ENCODE measurements around the gene CCND1. TPM values are rescaled to one million over a fixed set of nuclear protein-coding genes. Genes with fewer than 3 reads are reported as not detected.
A peak's percentile ranks its signal among the peaks of the same experiment; 100 is the strongest.

CCND1 gene
- total and polyA plus RNA-seq, 9 of the 15 experiments (the other 6 are each of a cell fraction or from before 2014, with no cell fraction given): 0.04 to 23.3 (median 3.8) TPM

DNA sequence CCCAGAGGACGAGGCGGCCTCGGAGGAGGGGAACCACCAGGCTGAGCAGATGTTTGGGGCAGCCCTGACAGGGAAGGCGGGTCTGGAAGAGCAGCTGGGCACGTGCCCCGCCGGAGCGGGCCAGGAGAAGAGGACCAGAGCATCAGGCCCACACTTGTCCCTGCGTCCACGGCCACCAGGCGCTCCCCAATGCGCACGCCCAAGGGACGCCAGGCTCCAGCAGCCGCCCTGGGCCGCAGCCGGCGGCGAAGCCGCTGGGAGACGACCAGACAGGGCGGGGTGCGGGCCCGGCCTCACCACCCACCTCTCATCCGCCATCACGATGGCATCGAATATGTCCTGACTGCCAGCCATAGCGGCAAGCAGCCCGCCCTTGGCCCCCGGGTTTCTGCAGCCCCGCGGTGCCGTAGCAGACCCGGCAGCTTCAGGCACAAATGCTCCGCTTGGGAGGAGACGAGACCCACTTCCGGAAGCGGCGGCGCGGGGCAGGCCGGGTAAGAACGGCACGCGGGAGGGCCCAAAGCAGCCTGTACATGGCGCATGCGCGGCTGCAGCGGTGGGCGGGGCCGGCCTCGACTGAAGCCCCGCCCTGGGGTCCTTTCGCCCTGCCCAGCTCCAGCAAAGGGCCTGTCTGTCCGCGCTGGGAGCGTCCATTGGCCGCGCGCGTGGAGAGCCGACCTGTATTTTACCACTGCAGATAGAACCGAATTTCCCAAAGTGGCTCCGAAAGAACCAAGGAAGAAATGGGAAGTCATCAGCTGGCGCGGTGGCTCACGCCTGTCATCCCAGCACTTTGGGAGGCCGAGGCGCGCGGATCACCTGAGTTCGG is 34.1 kb downstream of the CCND1 start, which contains the start of gene LTO1 (continued):
- TF ChIP-seq NCOA6 (IDR thresholded peaks at IDR 0.05) (no peak), ZSCAN29 (IDR thresholded peaks at IDR 0.05) (peak; percentile 44; the same call in 1 of the 2 replicates), USF2 (CRISPR knock-in tag; IDR thresholded peaks at IDR 0.05) (peak; percentile 8; the same call in 1 of the 2 replicates), GATAD2A (IDR thresholded peaks at IDR 0.05) (no peak), ARHGAP35 (IDR thresholded peaks at IDR 0.05; ENCODE audit: partially characterized antibody) (no peak), PHF21A (IDR thresholded peaks at IDR 0.05; ENCODE audit: borderline replicate concordance, low read depth) (no peak), ESRRB (CRISPR knock-in tag; IDR thresholded peaks at IDR 0.05; ENCODE audit: borderline replicate concordance) (no peak), GTF2F1 (IDR thresholded peaks at IDR 0.05; ENCODE audit: low read depth, low read length) (no peak), ZNF695 (CRISPR knock-in tag; IDR thresholded peaks at IDR 0.05) (no peak), RUNX1 (IDR thresholded peaks at IDR 0.05; ENCODE audit: low read depth) (no peak), NFIC (IDR thresholded peaks at IDR 0.05) (peak; percentile 4; the same call in 1 of the 2 replicates), LEF1 (IDR thresholded peaks at IDR 0.05) (no peak), SIN3A (IDR thresholded peaks at IDR 0.05; ENCODE audit: borderline replicate concordance in 2 of 2, control insufficient read depth in 1 of 2, low read depth in 2 of 2, low read length in 2 of 2) (peak; percentile 48 to 87; a peak in 3 of 4 replicates), SIX5 (IDR thresholded peaks at IDR 0.05; ENCODE audit: borderline replicate concordance in 1 of 2, insufficient read depth in 1 of 2, low read depth in 1 of 2, low read length in 2 of 2) (no peak), ATF1 (CRISPR knock-in tag; IDR thresholded peaks at IDR 0.05) (no peak), ATF1 (tag; IDR thresholded peaks at IDR 0.05) (peak; percentile 43; the same call in 1 of the 2 replicates), MXI1 (IDR thresholded peaks at IDR 0.05; ENCODE audit: low read depth, low read length) (no peak; the same call in 1 of the 2 replicates), FOXP1 (CRISPR knock-in tag; IDR thresholded peaks at IDR 0.05) (0 out of 2 replicates have a peak, but pooled peaks have one; percentile 16), POLR2G (IDR thresholded peaks at IDR 0.05; ENCODE audit: low read depth, low read length) (peak; percentile 96)
- TF ChIP-seq, protein P1, sequence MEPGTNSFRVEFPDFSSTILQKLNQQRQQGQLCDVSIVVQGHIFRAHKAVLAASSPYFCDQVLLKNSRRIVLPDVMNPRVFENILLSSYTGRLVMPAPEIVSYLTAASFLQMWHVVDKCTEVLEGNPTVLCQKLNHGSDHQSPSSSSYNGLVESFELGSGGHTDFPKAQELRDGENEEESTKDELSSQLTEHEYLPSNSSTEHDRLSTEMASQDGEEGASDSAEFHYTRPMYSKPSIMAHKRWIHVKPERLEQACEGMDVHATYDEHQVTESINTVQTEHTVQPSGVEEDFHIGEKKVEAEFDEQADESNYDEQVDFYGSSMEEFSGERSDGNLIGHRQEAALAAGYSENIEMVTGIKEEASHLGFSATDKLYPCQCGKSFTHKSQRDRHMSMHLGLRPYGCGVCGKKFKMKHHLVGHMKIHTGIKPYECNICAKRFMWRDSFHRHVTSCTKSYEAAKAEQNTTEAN (CRISPR knock-in tag; IDR thresholded peaks at IDR 0.05): 0 out of 2 replicates have a peak, but pooled peaks have one; percentile 76
- TF ChIP-seq, protein P2, sequence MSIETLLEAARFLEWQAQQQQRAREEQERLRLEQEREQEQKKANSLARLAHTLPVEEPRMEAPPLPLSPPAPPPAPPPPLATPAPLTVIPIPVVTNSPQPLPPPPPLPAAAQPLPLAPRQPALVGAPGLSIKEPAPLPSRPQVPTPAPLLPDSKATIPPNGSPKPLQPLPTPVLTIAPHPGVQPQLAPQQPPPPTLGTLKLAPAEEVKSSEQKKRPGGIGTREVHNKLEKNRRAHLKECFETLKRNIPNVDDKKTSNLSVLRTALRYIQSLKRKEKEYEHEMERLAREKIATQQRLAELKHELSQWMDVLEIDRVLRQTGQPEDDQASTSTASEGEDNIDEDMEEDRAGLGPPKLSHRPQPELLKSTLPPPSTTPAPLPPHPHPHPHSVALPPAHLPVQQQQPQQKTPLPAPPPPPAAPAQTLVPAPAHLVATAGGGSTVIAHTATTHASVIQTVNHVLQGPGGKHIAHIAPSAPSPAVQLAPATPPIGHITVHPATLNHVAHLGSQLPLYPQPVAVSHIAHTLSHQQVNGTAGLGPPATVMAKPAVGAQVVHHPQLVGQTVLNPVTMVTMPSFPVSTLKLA (conservative IDR thresholded peaks at IDR 0.05): peak; percentile 62 to 87
- TF ChIP-seq, protein P3, sequence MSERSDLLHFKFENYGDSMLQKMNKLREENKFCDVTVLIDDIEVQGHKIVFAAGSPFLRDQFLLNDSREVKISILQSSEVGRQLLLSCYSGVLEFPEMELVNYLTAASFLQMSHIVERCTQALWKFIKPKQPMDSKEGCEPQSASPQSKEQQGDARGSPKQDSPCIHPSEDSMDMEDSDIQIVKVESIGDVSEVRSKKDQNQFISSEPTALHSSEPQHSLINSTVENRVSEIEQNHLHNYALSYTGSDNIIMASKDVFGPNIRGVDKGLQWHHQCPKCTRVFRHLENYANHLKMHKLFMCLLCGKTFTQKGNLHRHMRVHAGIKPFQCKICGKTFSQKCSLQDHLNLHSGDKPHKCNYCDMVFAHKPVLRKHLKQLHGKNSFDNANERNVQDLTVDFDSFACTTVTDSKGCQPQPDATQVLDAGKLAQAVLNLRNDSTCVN (CRISPR knock-in tag; IDR thresholded peaks at IDR 0.05): no peak
